NCI-H2107 treated with DMSO at 0.1 percent for 48 hours (cell line): ENCODE data around the gene DYSF.

ENCODE experiments used
- DNase-seq: peaks from one replicate; lab custom pipeline; 2025; ENCODE audit not compliant: unreplicated experiment; lab: John Stamatoyannopoulos, UW

DYSF gene

DNA sequence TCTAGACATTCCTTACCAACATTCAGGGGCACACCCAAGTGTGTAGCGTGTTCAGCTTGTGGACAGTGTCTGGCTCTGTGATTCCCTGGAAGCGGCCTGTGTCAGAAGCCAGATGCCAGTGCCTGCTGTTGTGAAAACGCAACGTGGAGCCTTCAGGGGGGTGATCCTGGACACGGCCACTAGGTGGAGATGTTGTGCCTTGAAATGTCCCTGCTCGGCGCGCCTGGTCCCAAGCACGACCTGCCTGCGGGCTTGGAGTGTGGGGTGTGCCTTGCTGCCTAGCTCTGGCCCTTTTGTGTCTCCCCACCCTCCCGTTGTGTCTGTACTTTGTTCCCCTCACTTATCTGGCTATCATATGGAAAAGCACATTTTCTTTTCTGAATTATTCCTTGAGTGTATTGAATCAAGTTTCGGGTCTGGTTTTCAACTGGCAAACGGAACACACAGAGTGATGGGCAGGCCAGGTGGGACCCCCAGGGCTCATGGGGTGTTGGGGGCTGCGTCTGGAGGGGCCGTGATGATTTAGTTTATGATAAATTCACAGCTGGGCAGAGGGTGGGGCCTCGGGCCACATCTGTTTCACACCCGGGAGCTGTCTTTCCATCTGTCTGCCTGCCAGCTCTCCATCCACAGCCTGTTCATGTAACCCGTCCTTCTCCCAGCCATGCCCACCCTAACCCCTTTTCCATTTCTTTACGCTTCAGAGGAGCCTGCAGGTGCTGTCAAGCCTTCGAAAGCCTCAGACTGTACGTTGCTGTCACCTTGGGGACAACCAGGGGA is 95.5 kb downstream of the DYSF start:
- DNase-seq: peak; percentile 21

DNA sequence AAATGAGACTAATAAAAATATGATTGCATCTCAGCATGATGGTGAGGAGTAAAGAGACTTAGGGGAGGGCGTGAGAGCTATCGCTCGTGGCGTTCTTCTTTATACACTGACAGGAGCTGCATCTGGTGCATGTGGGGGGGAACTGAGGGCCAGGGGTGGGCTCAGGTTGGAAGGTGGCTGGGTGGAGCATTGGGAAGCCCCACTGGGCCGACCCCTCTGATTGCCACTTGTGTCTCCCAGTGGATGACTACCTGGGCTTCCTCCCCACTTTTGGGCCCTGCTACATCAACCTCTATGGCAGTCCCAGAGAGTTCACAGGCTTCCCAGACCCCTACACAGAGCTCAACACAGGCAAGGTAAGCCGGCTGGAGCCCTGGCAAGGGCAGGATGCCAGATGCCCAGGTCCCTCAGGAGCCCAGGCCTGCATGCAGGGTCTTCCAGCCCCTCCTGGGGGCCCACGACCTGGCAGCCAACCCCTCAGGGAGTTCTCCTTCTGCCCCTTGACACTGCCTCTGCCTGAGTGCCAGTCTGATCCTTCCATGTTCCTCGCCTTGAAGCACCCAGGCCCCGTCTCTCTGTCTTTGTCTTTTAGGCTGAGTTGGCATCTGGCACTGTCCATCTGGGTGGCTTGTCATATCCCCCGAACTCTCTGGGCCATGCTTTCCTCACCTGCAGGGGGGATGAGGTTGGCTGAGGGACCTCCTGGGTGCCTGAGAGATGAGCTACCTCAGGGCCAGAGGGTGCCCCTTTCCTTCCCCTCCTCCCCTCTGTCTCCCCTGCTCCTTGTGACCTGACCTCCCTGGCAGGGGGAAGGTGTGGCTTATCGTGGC is 97.7 kb downstream of the DYSF start:
- no peak for DNase-seq

- DNase-seq: no peak
Observed at GRCh38 chr2:71551631-71551915, 98.2 kb downstream of the DYSF start.

DNA sequence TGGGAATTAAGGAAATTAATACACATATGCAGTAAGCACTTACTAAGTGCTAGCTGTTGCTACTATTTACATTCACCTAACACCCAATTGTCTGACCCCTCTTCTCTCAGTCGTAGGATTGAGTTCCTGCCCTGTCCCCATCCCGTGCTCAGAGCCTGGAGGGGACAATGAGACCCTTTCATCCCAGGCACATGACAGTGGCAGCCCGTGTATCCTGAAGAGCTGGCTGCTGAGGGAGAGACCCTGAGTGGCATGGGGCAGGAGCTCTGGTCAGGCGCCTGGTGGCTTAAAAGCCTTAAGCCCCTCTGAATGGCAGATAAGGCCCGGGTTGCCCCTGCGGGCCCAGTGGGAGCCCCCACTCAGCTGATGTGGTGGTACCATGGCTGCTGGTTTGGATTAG is 99.0 kb downstream of the DYSF start:
- DNase-seq: no peak

- no peak for DNase-seq
Observed at GRCh38 chr2:71552861-71553301, 99.5 kb downstream of the DYSF start.

DNA sequence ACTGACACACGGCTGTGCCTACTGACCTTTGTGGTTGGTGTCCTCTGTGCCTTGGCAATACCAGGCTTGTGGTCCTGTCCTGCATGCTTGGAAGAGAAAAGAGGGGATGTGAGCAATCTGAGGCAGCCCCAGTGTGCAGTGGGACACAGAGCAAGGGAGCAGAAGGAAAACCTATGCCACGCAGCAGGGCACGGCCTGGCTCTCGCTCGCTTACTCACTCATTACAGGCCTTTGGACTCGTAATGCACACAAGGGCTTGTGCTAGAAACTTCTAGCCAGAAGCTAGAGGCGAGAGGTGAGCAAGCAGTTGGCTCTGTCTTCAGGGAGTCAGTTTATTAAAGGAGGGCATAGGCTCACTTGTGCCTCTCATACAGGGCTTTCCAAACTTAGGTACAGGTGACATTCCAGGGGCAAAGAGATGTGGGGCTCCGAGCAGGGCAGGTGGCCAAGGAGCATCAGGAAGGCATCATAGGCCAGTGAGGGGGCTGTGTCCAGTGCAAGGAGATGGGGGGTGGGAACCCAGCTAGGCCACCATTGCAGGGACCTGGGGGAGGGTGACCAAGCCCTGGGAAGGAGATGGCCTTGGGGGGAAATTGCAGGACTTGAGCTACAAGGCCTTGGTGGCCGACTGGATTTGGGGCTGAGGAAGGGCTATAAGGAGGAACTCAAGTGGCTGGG is 100.8 kb downstream of the DYSF start:
- no peak for DNase-seq

- DNase-seq: no peak
Observed at GRCh38 chr2:71554706-71555056, 101.3 kb downstream of the DYSF start.

DNA sequence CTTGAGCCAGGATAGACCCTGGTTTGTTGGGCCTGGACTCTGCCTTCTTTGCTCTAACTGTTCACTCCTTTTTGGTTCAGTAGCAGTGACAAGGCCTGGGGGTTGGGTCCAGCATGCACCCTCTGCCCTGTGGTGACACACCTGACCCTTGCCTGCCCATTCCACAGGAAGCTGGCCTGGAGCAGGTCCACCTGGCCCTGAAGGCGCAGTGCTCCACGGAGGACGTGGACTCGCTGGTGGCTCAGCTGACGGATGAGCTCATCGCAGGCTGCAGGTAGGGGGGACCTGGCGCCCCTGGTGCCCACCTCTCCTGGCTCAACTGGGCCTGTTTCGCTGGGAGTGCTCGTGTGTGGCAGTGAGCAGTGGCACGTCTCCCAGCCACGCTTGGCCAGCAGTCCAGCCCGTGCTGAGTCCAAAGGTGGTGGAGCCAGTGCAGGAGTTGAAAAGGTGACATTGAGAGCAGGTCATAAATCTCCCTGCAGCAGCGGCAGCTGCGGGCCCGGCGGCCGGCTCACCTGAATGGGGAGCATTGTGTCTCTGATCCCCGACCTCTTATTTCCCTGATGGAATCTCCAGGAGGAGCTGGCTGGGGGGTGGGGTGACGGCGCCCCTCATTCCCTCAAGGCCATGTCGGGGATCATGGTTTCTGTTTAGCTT is 102.6 kb downstream of the DYSF start:
- DNase-seq: no peak

DNA sequence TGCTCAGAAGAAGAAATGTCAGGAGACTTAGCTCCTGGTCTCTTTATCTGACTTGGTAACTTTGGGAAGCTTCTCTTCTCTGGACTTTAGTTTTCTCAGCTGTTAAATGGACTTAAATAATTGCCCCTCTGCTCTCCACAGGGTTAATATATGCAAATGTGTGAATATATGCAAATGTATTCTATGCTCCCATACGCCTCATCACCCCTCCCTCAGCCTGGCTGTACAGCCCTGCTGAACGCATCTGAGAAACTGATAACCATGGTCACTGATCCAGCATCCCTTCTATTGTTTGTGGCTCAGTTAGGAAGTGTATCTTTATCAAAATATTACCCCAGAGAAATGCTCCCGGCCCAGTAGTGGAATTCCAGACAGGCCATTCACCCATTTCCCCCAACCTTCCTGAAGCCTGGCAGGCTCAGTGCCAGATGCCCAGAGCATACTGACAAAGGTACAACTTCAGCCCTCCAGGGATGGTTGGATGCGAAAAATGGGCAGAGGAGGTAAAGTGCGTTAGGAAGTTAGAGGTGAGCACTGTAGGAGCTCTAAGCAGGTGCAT is 103.4 kb downstream of the DYSF start:
- DNase-seq: no peak

GRCh38 chr2:71557321-71557720 is 104.0 kb downstream of the DYSF start:
- no peak for DNase-seq

DNA sequence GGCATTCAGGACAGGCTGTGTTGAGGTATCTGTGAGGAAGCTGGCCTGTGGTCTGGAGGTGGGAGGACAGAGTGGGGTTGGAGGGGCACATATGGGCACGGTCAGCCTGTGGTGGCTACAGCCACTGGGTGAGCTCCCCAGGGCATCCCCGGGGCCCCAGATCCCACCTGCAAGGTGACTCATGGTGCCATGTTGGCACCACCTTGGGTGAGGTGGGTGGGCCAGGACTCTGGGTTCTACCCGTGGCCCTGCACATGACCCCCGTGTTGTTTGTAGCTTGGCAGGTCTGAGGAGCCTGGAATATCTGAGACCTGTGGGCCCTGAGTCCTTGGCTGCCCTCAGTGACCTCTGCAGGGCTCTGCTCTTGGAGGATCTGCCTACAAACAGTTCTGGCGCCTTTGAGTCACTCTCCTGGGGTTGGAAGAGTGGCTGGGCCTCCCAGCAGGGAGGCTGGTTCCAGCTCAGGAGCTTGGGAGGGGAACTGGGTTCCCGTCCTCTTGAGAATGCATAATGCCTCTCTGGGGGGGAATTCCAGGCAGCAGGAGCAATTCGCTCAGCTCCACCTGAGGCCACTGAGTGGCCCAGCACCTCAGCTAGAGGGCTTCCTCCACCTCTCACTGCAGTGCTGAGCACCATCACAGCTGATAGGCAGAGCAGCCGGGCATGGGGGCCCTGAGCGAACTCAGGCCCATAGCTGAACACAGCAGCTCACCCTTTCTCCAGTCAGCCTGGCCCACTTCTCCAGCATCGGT is 105.1 kb downstream of the DYSF start:
- DNase-seq: no peak

DNA sequence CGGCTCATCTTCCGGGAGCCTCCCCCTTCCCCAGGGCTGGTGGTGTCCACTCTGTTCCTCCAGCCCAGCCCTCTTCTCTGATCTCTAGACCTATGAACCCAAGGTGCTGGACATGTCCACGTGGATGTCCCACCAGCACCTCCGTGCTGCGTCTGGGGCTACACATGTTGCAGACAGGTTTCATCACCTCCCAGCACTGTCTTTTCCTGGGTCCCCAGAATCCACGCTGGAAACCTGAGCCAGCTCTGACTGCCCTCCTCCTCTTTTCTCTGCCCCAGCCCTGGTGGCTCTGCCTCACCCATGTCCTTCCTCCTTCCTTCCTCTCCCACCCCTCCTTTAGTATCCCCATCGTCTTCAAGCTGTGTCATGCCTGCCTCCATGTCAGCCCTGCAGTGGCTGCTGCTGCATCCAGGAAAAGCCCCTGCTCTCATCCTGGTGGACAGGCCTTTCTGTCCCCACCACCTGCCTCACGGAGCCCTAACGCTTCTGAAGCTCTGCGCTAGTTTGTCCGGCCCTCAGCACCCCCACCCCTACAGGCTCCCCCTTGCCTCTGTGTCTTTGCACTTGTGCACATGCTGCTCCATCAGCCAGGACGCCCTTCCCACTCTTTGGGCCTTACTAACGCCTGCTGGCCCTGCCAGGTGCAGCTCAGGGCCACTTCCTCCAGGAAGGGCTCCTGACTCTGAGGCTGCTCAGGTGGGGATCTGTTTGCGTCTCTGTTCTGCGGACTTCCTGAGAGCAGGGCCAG is 105.9 kb downstream of the DYSF start:
- DNase-seq: no peak

GRCh38 chr2:71559828-71560637 is 106.7 kb downstream of the DYSF start:
- no peak for DNase-seq

GRCh38 chr2:71560638-71561011 is 107.3 kb downstream of the DYSF start:
- no peak for DNase-seq

- no peak for DNase-seq
Observed at GRCh38 chr2:71561441-71562267, 108.3 kb downstream of the DYSF start.

- no peak for DNase-seq
Observed at GRCh38 chr2:71562518-71562917, 109.2 kb downstream of the DYSF start.

- no peak for DNase-seq
Observed at GRCh38 chr2:71563872-71564271, 110.5 kb downstream of the DYSF start.

DNA sequence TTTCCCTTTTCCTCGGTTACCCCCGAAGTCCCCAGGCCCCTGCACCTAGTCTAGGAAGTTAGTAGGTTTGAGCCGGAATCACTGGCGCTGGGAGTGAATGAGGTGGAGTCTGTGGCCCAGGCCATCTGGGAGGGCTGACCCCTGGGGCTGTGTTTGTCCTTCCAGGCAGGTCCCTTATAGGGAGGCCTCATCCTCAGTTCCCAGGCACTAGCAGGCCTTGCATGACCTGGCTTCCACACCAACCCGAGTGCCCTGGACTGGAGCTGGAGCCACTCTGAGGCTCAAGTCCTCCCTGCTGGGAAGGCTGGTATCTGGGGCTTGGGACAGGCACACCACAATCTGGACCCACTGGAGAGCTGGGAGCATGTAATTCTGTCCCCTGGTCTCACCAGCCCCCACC is 111.0 kb downstream of the DYSF start:
- DNase-seq: no peak
